Measurements from ENCODE around the gene EIF4G2. TPM values are rescaled to one million over a fixed set of nuclear protein-coding genes. Genes with fewer than 3 reads are reported as not detected.

Gene EIF4G2
- total RNA-seq, 1 donor from 2014 or later = 1,147 TPM

DNA sequence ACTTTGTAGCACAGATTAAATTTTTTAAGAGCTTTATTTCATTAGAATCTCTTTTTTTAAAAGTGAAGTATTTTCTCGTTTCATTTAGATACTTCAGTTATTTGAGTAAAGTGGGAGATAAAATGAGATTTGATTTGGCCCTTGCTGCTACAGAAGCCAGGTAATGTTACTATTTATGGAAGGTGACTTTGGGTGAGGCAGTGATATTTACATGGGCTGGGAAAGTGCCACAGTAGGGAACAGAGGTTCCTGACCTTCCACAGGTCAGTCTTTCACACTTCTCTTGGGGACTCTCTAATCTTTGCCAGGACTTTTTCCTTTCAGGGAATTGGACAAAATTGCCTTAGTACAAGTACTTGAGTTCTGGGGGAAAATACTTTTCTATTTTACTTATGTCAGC lies 37.3 kb downstream of the EIF4G2 start:
- DNase-seq (ENCODE audit: low spot score) = no peak

- no peak for DNase-seq (ENCODE audit: low spot score)
Observed at GRCh38 chr11:10770626-10771254, 38.0 kb downstream of the EIF4G2 start.

- no peak for DNase-seq (ENCODE audit: low spot score)
Observed at GRCh38 chr11:10764412-10764811, 44.3 kb downstream of the EIF4G2 start.

DNA sequence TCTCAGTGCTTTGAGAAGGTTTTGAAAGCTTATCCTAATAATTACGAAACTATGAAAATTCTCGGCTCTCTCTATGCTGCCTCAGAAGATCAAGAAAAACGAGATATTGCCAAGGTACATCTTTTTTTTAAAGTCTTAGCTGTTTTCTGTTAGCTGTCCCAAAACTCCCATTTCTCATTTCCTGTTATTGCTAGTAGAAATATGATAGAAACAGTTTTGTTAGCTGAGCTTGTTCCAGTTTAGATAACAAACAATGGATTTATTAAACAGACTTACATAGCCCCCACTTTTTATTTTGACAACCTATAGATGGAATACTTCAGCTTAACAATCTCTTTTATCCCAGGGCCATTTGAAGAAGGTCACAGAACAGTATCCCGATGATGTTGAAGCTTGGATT lies 45.0 kb downstream of the EIF4G2 start:
- DNase-seq (ENCODE audit: low spot score) = no peak

DNA sequence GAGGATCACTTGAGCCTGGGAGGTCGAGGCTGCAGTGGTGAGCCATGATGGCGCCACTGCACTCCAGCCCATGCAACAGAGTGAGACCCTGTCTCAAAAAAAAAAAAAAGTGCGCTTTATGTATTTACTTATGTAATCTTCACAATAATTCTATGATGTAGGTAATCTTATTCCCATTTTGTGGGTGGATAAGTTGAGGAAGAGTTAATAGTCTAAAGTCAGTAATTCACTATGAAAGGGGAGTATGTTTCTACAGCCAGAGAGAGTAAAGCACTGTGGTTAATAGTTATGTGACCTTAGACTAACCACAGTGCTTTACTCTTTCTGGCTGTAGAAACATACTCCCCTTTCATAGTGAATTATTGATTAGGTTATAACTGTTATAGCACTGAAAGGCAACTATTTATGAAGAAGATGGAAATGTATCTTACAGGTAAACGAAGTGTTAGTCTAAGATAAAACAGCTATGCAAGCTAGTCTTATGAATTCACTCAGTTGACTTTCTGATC lies 45.8 kb downstream of the EIF4G2 start:
- no peak for DNase-seq (ENCODE audit: low spot score)

GRCh38 chr11:10762185-10762584 lies 46.5 kb downstream of the EIF4G2 start:
- no peak for DNase-seq (ENCODE audit: low spot score)

GRCh38 chr11:10761085-10761698 lies 47.5 kb downstream of the EIF4G2 start:
- no peak for DNase-seq (ENCODE audit: low spot score)

GRCh38 chr11:10758957-10759356 lies 49.8 kb downstream of the EIF4G2 start:
- no peak for DNase-seq (ENCODE audit: low spot score)

- no peak for DNase-seq (ENCODE audit: low spot score)
Observed at GRCh38 chr11:10752486-10752885, 56.2 kb downstream of the EIF4G2 start.

DNA sequence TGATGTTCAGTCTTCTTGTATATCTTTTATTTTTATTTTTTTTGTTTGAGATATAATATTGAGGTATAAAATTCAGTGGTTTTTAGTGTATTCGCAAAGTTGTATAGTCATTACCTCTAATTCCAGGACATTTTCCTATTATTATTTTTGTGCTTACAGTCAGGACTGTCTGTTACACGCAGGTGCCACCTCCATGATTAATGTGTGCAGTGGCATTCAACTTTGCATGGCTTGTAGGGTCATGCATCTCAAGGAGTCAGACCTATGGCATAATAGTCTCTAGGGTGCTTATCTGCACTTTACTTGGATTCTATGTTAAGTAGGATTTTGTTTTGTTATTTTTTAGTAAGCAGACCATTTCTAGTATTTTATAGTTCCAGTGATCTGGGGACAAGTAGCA lies 56.7 kb downstream of the EIF4G2 start:
- DNase-seq (ENCODE audit: low spot score) = no peak

- DNase-seq (ENCODE audit: low spot score) = no peak
Observed at GRCh38 chr11:10751581-10751940, 57.2 kb downstream of the EIF4G2 start.

DNA sequence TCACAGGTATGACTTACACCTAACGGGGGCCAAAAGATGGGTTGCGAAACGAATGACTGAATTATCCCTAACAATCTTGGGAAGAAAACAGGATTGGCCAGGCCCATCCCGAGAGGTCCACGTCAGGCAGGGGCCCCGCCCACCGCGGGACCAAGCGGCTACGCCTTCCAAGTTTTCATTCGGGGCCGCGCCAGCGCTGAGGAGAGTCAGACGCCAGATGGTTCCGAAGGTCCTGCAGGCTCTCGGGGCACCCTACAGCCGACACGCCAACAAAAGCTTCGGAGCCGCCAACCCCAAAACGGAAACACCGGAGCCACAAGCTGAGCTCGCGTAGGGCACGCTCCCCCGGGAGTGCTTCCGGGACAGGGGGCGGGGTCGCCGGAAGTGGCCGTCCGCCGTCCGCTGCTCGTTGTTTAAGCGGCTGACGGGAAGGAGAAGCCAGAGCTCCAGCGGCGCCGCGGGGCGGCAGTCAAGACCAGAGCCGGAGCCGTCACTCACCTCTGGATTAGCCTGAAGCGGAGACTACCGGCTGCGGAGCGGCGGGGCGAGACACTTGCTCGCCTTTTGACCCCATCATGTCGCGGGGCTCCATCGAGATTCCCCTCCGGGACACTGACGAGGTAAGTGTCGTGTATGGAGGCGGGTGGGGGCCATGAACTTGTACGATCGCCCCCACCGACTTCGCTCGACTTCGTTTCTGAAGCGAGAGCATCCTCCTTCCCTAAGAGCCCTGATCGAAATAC lies 57.7 kb downstream of the EIF4G2 start, which contains the start of gene CTR9:
CTR9 (plus strand) TSS at position 409 of the 743 bp plus-strand sequence; CDS start at position 576, 167 bp downstream.
- DNase-seq (ENCODE audit: low spot score) = peak; percentile 94

DNA sequence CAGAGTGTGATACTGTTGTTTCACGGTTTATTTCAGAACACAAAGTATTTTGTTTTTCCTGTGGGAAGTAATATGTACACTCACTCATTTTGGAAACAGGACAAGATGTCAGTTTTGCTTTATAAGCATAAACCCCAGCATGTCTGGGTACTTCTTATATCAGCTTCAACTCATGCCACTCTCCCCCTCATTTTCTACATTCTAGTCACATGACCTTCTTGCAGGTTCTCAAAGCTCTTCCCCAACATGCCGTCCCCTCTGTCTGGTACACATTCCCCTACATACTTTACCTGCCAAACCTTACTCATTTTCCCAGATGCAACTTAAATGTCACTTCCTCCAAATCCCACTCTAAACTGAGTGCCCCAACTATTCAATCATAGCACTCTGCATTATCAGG lies 59.2 kb downstream of the EIF4G2 start:
- no peak for DNase-seq (ENCODE audit: low spot score)

DNA sequence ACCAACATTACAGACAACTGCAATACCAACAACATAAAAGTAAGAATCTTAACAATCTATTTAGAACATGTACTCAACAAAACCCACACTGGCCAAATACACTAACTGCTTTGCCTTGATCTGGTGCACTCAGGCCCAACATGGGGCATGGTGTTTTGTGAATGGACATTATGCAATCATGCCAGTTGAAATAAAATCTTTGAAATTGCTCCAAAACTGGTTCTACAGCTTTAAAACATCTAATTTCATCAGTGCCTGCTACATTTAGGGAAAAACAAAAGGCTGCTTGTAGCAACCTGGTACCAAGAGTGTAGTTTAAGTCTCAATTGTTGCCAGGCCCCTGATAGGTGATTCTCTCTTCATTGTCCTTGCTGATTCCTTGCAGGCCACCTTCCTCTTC lies 61.0 kb downstream of the EIF4G2 start:
- no peak for DNase-seq (ENCODE audit: low spot score)

Other genes starting within 250 kb of the EIF4G2 start
- 30.8 TPM for gene LYVE1, start 240.3 kb downstream of the EIF4G2 start, total RNA-seq
- 75.5 TPM for gene IRAG1, start 115.2 kb downstream of the EIF4G2 start, total RNA-seq
- gene CTR9, start 57.7 kb downstream of the EIF4G2 start, total RNA-seq = 42.5 TPM
- gene ZBED5, start 49.1 kb upstream of the EIF4G2 start, total RNA-seq = 54.0 TPM